HG03060 (cell line): ENCODE results near the gene IL12RB2.

Source experiments
- ATAC-seq: cut with Tn5 transposase; IDR thresholded peaks from one replicate; pipeline ENCODE4 v1.9.1; 2021; ENCODE audit warnings: low read depth, moderate number of reproducible peaks; ENCODE audit not compliant: unreplicated experiment

IL12RB2 gene

DNA sequence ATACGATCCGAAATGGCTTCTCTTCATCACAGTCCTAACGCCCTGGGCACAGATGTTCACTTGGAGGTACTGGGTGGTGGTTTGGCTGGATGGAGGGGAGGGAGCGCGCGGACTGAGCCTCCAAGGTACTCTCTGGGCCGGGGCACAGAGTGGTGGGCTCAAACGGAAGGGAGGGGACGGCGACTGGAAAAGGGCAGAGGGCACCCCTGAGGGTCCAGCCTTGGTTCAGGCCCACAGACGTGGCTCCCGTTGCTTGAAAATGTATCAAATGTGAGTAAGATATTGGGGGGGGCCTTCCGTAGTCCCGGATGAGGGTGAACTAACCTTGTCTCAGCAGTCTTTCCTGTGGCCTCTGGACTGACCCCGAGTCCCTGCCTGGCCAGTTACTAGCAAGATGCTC is 463 bp downstream of the IL12RB2 start:
- no peak for ATAC-seq

DNA sequence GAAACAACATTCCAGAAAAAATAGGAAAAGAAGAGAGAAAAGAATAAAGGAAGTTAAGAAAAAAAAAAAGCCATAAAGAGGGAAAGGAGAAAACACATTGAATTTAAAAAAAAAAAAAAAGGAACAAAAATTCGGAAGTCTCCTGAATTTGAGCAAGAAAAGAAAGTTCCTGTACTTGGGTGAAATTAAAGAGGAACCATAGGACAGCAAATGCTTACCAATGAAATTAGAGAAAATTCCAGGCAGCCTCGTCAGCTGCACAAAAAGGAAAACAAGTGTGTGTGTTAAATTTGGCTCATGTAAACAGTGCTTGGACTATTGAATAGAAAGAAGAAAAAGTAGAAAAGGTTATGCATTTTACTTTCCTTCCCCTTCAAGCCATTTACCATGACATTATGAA is 4.9 kb downstream of the IL12RB2 start:
- ATAC-seq = no peak

DNA sequence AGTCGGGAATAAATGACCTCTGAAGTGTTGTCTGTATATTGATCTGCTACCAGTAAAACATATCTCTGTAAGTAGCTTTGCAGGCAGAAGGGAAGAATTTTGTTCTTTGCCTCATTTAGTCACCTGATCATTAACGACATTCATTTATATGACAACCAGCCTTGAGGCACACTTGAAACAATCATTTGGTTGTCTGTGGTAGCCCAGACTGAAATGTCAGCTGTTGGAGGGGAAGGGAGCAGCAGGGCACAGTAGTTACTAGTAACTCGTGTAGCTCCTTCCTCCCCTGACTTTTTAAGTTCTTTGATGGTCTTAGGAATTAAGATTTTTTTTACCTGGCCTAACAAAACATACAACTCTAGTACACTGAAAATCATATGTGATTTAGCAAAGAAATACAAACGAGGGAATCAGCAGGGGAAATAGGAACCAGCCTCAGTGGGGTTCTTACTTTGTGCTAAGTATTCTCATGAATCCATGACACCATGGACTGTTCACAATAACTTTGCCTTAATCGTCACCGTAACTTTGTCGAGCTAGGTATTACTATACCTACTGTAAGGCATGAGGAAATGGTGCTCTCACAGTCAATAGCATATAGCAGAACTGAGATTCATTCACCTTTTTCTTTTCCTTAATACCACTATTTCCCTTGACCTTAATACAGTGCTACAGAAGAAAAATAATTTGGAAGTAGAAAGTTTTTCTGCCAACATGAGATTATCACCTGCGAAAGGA is 6.4 kb downstream of the IL12RB2 start:
- ATAC-seq = no peak

DNA sequence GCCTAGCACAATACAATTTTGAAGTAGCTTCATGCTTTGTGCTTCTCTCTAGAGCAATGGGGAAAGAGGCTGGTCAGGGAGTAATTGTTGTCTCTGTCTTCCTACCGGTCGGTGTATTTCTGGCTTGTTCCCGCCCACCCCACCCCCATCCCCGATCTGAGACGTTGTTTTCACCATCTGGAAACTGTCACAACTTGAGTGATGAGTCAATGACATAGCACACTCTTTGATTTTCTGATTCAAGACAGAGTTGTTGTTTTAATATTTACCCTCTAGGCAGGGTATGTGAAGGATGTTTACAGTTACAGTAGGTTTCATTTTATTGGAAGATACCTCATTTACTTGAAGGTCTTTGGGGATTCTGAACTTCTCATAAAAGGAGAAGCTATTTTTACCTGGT is 7.0 kb downstream of the IL12RB2 start:
- ATAC-seq = no peak

DNA sequence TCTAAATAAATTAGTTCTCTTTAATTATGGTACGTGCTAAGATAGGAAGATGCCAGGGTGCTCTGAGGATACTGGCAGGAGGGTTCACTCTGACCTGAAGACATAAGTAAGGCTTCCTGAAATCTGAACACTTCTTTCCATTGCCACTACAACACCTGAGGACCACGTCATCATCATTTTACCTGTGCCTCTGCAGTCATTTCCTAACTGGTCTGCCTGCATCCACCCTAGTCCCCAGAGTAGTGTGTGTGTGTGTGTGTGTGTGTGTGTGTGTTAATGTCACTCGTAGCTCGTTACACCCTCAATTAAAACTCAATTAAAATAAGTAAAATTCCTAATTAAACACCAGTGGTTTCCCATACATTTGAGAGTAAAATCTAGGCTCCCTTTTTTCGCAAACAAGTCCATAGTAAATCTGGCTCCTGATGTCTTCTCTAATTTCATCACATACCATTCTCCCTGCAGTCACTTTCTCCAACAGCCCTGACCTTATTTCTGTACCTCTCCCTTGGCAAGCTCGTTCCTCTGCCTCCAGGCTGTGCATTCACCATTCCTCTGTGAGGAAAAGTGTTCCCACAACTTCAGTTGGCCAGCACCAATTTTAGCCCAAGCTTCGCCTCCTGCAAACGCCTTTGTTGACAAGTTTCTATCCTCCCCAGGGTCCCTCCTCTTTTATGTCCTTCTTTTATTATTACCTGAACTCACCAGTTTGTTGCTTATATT is 8.7 kb downstream of the IL12RB2 start:
- no peak for ATAC-seq

DNA sequence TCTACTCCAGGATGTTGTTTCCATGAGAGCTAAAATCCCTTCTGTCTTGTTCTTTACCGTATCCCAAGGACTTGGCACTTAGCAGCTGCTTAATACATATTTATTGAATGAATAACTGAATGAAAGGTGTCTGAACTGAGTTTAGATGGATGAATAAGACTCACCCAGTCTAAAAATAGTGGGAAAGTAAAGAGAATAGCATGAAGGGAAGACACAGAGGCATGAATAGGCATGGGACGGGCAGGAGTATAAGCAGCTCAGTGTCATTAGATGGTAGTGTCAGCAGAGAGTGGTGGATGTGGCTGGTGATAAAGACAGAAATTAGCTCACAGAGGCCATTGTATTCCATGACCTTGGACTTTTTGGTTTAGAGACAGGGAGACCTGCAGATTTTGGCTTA is 9.2 kb downstream of the IL12RB2 start:
- ATAC-seq = no peak

DNA sequence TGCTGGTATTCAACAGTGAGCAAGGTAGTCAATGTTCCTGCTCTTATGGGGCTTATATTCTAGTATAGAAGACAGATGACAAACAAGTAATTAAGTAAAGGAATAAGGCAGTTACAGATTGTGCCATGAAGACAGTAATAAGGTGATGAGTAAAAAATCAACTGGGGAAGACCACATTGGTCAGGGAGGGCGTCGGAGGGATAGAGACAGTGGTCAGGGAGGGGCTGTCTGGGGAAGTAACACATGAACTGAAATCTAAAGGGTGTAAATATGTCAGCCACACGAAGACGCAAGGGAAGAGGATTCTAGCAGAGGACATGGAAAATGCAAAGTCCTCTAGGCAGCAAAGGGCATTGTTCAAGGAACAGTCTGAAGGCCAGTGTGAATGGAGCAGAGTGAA is 10.1 kb downstream of the IL12RB2 start:
- no peak for ATAC-seq

DNA sequence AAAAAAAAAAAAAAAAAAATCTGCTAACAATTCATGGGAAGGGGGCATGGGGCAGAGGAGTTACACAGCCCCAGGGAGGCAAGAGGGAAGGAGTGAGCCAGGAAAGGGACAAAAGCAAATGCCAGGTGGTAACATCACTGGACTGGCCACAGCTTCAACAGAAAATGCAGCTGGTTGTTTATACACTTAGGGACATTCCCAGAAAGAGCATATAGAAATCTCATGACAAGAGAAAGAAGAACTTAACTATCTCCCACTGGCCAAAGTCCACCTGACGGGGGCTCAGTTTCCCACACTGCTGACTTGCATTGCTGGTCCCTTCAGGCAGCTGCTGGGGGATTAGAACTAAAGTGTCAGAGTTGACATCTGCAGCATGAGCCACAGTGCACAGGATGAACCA is 14.8 kb downstream of the IL12RB2 start:
- no peak for ATAC-seq

DNA sequence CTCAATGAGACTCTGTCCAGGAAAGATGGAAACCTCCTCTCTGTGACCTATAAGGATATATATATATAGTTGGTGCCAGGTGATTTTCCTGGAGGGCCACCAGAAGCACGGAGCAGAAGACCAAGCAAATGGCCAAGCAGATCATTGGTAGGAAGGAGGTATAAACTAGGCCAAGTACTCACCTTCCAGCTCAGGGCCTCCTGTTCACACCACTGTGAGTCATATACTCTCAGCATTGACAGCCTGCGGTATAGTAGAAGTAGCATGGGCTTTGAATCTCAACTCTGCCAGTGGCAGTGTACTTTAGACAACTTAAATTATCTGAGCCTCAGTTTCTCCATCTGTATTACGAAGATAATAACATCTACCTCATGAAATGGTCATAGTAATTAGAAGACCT is 15.4 kb downstream of the IL12RB2 start:
- ATAC-seq = no peak

DNA sequence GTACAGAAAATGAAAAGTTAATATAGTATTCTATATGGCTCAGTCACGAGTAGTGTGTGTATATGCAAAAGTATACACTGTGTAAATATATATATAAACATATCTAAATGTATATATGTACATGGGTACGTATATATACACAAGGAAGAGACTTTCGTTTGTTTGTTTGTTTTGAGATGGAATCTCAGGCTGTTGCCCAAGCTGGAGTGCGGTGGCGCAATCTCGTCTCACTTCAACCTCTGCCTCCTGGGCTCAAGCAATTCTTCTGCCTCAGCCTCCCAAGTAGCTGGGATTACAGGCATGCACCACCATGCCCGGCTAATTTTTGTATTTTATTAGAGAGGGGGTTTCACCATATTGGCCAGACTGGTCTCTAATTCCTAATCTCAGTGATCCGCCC is 16.4 kb downstream of the IL12RB2 start:
- no peak for ATAC-seq

DNA sequence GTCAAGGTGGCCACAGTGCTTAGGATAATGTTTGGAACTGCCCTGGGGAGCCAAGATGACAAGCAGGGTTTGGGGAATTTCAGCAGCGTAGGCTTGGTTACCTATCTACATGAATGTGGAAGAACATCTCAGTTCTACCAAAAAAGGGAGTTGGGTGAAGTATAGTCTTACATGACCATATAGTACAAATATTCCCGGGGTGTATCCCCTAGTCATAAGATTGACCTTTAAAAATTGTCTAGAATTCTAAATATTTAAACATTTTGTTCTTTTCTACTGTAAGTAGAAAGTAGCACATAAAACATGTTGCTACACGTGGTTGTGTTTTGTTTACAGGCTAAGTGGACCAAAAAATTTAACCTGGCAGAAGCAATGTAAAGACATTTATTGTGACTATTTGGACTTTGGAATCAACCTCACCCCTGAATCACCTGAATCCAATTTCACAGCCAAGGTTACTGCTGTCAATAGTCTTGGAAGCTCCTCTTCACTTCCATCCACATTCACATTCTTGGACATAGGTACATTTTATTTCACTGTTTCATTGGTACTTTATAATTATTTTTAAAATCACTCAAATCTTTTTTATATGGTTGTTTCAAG is 20.3 kb downstream of the IL12RB2 start:
- no peak for ATAC-seq

DNA sequence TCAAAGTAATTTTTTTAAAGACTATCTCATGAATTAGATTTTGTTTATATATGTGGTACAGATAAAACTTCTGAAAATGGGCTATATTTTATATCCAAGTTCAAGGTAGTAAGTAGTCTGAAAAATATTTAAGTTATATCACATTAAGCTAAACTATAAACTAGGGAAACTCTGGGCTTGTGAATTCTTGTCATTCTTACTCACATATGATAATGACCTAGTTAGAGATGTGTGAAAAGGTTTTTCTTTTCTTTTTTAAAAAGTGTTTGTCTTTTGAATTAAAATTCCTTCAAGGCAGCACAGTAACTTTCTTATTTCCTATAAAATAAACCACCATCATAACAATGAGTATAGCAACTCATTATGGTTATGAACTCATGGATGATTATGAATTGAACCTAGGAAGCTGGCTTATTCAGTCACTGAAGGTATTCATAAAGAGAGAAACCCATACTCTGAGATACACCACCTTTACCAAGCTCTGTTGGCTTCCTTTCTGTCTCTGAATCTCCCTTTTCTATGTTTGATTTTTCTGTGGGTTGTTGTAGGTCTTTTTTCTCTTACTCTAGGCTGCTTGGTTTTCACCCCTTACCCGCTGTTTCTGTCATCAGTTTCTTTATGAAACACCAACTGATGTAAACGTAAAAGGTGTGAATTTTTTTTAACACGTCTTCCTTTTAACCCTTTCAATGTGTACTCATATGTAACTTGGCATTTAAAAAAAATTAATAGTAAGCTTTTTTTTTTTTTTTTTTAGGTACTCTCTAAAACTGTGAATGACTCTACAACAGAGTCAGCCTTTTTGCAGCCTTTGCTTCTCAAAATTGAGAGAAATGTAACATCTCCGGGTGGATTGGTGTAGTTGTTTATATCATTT is 25.2 kb downstream of the IL12RB2 start:
- ATAC-seq = peak; percentile 92

DNA sequence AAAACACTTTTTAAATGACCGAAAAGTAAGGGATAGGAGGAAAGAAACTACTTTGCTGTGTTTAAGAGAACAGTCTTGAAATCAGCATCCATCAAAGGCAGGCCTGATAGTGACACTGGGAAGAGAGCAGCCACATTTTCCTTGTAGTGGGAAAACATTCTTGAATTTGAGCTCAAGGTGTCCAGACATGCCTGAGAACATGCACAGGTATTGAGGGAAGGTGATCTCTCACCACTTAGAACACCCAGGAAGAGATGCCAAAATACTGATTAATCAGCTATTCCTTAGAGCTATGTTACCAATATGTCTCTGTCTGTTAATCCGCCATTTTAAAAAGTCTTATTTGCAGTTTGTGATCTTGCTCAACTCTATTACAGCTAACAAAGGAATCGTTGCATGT is 25.9 kb downstream of the IL12RB2 start:
- no peak for ATAC-seq

DNA sequence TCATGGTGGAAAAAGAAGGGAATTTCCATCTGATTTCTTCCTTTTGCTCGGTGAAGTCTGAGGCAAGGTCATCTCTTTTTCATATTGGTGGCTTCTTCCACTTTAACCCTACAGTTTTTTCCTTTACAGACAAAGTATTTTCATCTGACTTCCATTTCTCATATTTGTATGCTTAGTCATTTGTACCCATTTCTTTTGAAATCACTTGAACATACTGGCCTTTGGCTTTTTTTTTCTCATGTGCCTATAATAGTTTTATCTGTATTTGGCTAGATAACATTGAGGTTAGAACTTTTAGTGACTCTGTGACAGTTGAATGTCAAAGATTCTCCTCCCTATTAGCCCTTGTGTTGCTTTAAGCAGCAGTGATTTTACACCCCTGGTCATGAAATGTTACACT is 27.7 kb downstream of the IL12RB2 start:
- ATAC-seq = no peak

DNA sequence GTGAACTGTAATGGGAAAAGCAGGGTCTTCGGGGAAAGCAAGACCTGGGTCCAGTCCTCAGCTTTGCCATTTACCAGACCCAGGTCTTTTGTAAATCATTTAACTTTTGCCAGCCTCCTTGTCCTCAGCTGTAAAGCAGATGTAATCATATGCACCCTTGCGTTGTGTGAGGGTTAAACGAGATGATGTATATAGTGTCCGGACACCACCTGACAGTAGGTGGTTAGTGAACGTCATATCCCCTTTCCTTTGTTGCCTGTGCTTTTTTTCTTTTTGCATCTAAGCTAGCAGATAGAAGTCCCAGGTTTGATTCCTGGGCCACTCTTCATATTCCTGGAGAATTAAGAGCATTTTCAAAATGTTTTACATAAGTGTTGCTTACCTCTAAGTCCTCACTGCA is 28.5 kb downstream of the IL12RB2 start:
- ATAC-seq = no peak

DNA sequence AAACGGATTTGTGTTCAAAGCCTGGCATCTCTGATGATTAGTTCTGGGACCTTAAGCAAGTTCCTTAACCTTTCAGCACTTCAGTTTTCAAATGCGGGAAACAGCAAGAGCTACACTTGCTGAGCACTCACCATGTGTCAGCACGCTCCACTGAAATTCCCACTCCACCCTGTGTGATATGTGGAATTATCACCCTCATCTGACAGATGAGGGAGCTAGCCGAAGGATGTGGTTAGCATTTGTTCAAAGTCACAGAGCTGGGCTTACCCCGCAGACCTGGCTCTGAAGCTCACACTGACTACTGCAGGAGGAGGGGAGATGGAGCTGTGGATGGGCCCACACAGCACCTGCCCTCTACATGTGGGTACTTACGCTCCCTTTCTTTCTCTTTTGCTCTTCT is 29.1 kb downstream of the IL12RB2 start:
- ATAC-seq = no peak

DNA sequence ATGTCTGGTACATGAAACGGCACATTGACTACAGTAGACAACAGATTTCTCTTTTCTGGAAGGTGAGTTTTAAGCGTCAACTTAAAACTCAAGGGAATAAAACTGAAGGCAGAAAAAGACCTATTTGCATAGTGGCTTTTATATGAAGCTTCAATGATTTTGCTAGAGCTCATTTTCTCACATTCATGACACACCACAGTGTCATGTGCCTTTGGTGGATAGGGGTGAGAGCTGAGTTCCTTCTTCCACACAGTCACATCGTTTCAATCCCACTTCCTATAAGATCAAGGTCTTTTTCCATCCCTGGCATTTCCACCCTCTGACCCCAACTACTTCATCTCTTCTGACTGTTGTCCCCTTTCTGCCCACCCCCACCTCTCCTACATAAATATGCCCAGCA is 31.0 kb downstream of the IL12RB2 start:
- ATAC-seq = peak; percentile 65

DNA sequence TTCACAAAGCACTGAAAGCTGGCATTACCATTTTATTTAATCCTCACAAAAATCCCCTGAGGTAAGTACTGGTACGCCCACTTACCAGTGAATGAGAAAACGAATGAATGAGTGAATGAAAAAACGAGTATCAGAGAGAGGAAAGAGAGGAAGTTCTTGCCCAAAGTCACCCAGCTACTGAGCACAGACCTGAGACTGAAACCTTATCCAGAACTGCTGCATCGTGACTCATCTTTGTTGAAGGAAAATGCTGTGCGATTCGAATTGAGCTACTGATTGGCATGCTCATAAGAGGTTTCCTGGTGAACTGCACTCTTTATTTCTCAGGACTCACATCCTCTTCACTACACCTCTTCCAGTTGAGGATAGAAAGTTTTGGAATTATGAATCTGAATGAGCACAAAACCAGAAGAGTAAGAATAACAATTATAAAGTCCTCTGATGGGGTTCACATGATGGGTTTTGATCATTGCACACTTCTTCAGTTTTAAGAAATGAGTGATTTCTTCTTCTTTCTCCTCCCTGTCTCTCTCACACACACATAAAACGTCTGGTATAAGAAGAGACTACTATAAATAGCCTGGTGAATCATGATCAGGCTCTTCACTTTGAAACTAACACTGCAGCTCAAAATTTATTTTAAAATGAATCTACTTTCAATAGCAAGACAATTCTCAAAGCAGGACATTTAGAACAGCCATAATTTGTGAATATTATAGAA is 32.1 kb downstream of the IL12RB2 start:
- ATAC-seq = peak; percentile 34

DNA sequence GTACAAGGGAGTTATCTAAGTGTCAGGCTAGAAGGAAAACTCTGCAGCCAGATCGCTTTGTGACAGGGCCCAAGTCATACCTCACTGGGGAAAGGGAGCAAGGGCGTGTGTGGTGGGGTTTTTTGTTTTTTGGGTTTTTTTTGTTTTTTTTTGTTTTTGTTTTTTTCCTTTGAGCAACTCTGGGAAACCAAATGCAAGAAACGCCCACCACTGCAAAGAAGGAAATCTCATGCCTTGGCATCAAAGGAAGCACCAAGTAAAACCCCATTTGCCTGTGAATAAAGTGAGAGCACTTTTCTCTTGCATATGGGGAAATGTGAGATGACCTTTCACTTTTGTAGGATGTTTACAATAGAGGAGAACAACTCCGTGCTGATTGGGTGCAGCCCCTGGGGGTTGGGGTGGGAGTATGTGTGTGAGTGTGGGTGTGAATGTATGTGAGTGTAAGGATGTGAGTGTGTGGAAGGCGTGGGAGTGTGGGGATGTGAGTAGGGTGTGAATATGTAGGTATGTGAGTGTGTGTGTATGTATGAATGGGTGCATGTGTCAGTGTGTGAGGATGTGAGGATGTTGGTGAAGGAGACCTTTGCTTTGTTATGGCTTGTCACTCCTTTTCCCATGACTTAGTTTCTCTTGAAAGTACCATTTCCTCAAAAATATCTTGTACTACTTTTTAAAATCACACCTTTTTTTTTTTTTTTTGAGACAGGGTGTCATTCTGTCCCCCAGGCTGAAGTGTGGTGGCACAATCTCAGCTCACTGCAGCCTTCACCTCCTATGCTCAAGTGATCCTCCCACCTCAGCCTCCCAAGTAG is 34.6 kb downstream of the IL12RB2 start:
- no peak for ATAC-seq
